Tibial nerve (tissue), 3 donors: ENCODE data around the gene FADS6.

Experiments
- CTCF ChIP-seq, 5 experiments: fragments of 200-600 bp in 3 of 5; fragments of 450-650 bp in 2 of 5; sonication (generic) in 3 of 5; IDR thresholded peaks; one replicate each; pipeline ENCODE4 v1.5.1; 2016 to 2019; ENCODE audit warnings: antibody characterized with exemption in 5 of 5, mild to moderate bottlenecking in 3 of 5, moderate library complexity in 2 of 5
- POLR2A ChIP-seq, 2 donors: fragments of 450-650 bp; IDR thresholded peaks; one replicate each; pipeline ENCODE4 v1.6.1; 2017; ENCODE audit warnings: antibody characterized with exemption in 2 of 2, mild to moderate bottlenecking in 2 of 2, moderate library complexity in 2 of 2

GRCh38 chr17:74855323-74855722, 38.1 kb downstream of the FADS6 start:
- TF ChIP-seq POLR2A (IDR thresholded peaks at IDR 0.05): no peak
- no peak for TF ChIP-seq CTCF (IDR thresholded peaks at IDR 0.05)
